ENCODE results near the gene NT5DC1.

GRCh38 chr6:116118608-116119007, 18.0 kb downstream of the NT5DC1 start:
- no peak for TF ChIP-seq CTCF (IDR thresholded peaks at IDR 0.05)
- no peak for TF ChIP-seq POLR2A (IDR thresholded peaks at IDR 0.05)

All from adrenal gland (tissue), 5 donors.